ENCODE results near the gene ELK3. TPM values are rescaled to one million over a fixed set of nuclear protein-coding genes. Genes with fewer than 3 reads are reported as not detected.

The ELK3 gene
- total RNA-seq, 2 donors from 2014 or later: 68.8 to 71.2 TPM

- Mint-ChIP-seq H3K27me3 (no peaks in the 10 kb centered on the region), H3K36me3 (ENCODE audit: low read depth) (peaks cover 9% of the 10 kb centered on the region), H3K4me3 (peak overlapping the region; percentile 36), H3K27ac (peak overlapping the region; percentile 91), H3K4me1 (peaks cover 43% of the 10 kb centered on the region)
- H3K9me3 ChIP-seq (ENCODE audit: control insufficient read depth, low read length, poor library complexity, severe bottlenecking): no peaks in the 10 kb centered on the region
- no peak for ATAC-seq
- DNase-seq: no peak
Observed at GRCh38 chr12:96225044-96225855, 31.1 kb downstream of the ELK3 start.

- Mint-ChIP-seq H3K27me3 (no peaks in the 10 kb centered on the region), H3K36me3 (ENCODE audit: low read depth) (peaks cover 9% of the 10 kb centered on the region), H3K27ac (peak overlapping the region; percentile 91), H3K4me3 (peak overlapping the region; percentile 36), H3K4me1 (peaks cover 40% of the 10 kb centered on the region)
- ATAC-seq: no peak
- DNase-seq: no peak
- no peaks in the 10 kb centered on the region for H3K9me3 ChIP-seq (ENCODE audit: control insufficient read depth, low read length, poor library complexity, severe bottlenecking)
Observed at GRCh38 chr12:96225994-96226399, 31.8 kb downstream of the ELK3 start.

GRCh38 chr12:96226401-96226800, 32.2 kb downstream of the ELK3 start:
- DNase-seq (no peak), ATAC-seq (no peak)
- Mint-ChIP-seq H3K36me3 (ENCODE audit: low read depth) (peaks cover 9% of the 10 kb centered on the region), H3K4me1 (peaks cover 37% of the 10 kb centered on the region), H3K27ac (peak overlapping the region; percentile 91), H3K4me3 (peak overlapping the region; percentile 64), H3K27me3 (no peaks in the 10 kb centered on the region)
- no peaks in the 10 kb centered on the region for H3K9me3 ChIP-seq (ENCODE audit: control insufficient read depth, low read length, poor library complexity, severe bottlenecking)

GRCh38 chr12:96226801-96227348, 32.7 kb downstream of the ELK3 start:
- peak overlapping the region; percentile 64 for H3K4me3 Mint-ChIP-seq
- peaks cover 40% of the 10 kb centered on the region for H3K4me1 Mint-ChIP-seq
- no peak for DNase-seq
- peaks cover 11% of the 10 kb centered on the region for H3K36me3 Mint-ChIP-seq (ENCODE audit: low read depth)
- peak overlapping the region; percentile 91 for H3K27ac Mint-ChIP-seq
- no peak for ATAC-seq
- no peaks in the 10 kb centered on the region for H3K27me3 Mint-ChIP-seq
- no peaks in the 10 kb centered on the region for H3K9me3 ChIP-seq (ENCODE audit: control insufficient read depth, low read length, poor library complexity, severe bottlenecking)

GRCh38 chr12:96227365-96228106, 33.4 kb downstream of the ELK3 start:
- H3K4me3 Mint-ChIP-seq: no peak overlapping the region
- no peak for DNase-seq
- peak overlapping the region; percentile 91 for H3K27ac Mint-ChIP-seq
- H3K9me3 ChIP-seq (ENCODE audit: control insufficient read depth, low read length, poor library complexity, severe bottlenecking): no peaks in the 10 kb centered on the region
- no peaks in the 10 kb centered on the region for H3K27me3 Mint-ChIP-seq
- peaks cover 12% of the 10 kb centered on the region for H3K36me3 Mint-ChIP-seq (ENCODE audit: low read depth)
- H3K4me1 Mint-ChIP-seq: peaks cover 40% of the 10 kb centered on the region
- ATAC-seq: no peak

GRCh38 chr12:96228566-96229248, 34.5 kb downstream of the ELK3 start:
- H3K36me3 Mint-ChIP-seq (ENCODE audit: low read depth): peaks cover 12% of the 10 kb centered on the region
- peak overlapping the region; percentile 91 for H3K27ac Mint-ChIP-seq

GRCh38 chr12:96230646-96231045, 36.5 kb downstream of the ELK3 start:
- no peaks in the 10 kb centered on the region for H3K9me3 ChIP-seq (ENCODE audit: control insufficient read depth, low read length, poor library complexity, severe bottlenecking)
- no peak overlapping the region for H3K4me3 Mint-ChIP-seq
- peak overlapping the region; percentile 91 for H3K27ac Mint-ChIP-seq
- no peaks in the 10 kb centered on the region for H3K27me3 Mint-ChIP-seq
- H3K36me3 Mint-ChIP-seq (ENCODE audit: low read depth): peaks cover 15% of the 10 kb centered on the region
- no peak for ATAC-seq
- no peak for DNase-seq
- H3K4me1 Mint-ChIP-seq: peaks cover 36% of the 10 kb centered on the region

More at GRCh38 chr12:96228566-96229248, 34.5 kb downstream of the ELK3 start:
- Mint-ChIP-seq H3K4me1 (peaks cover 31% of the 10 kb centered on the region), H3K4me3 (no peak overlapping the region), H3K27me3 (no peaks in the 10 kb centered on the region)
- no peak for DNase-seq
- ATAC-seq: no peak
- no peaks in the 10 kb centered on the region for H3K9me3 ChIP-seq (ENCODE audit: control insufficient read depth, low read length, poor library complexity, severe bottlenecking)

GRCh38 chr12:96233168-96233567, 39.0 kb downstream of the ELK3 start:
- ATAC-seq: no peak
- Mint-ChIP-seq H3K27ac (no peak overlapping the region), H3K4me3 (no peak overlapping the region), H3K27me3 (no peaks in the 10 kb centered on the region), H3K4me1 (peaks cover 42% of the 10 kb centered on the region), H3K36me3 (ENCODE audit: low read depth) (peaks cover 10% of the 10 kb centered on the region)
- no peaks in the 10 kb centered on the region for H3K9me3 ChIP-seq (ENCODE audit: control insufficient read depth, low read length, poor library complexity, severe bottlenecking)
- DNase-seq: no peak

GRCh38 chr12:96233939-96234461, 39.8 kb downstream of the ELK3 start:
- no peak for ATAC-seq
- H3K4me1 Mint-ChIP-seq: peaks cover 45% of the 10 kb centered on the region
- DNase-seq: no peak
- no peaks in the 10 kb centered on the region for H3K27me3 Mint-ChIP-seq
- H3K4me3 Mint-ChIP-seq: no peak overlapping the region
- H3K36me3 Mint-ChIP-seq (ENCODE audit: low read depth): peaks cover 10% of the 10 kb centered on the region
- H3K9me3 ChIP-seq (ENCODE audit: control insufficient read depth, low read length, poor library complexity, severe bottlenecking): no peaks in the 10 kb centered on the region
- no peak overlapping the region for H3K27ac Mint-ChIP-seq

GRCh38 chr12:96234591-96235483, 40.7 kb downstream of the ELK3 start:
- Mint-ChIP-seq H3K4me1 (peaks cover 50% of the 10 kb centered on the region), H3K27ac (no peak overlapping the region), H3K4me3 (peak overlapping the region; percentile 83)

GRCh38 chr12:96235484-96235826, 41.3 kb downstream of the ELK3 start:
- Mint-ChIP-seq H3K4me3 (peak overlapping the region; percentile 83), H3K4me1 (peaks cover 56% of the 10 kb centered on the region), H3K27ac (no peak overlapping the region), H3K27me3 (no peaks in the 10 kb centered on the region), H3K36me3 (ENCODE audit: low read depth) (peaks cover 10% of the 10 kb centered on the region)
- no peaks in the 10 kb centered on the region for H3K9me3 ChIP-seq (ENCODE audit: control insufficient read depth, low read length, poor library complexity, severe bottlenecking)
- DNase-seq: no peak
- no peak for ATAC-seq

More at GRCh38 chr12:96234591-96235483, 40.7 kb downstream of the ELK3 start:
- ATAC-seq (no peak), DNase-seq (no peak)
- H3K36me3 Mint-ChIP-seq (ENCODE audit: low read depth): peaks cover 10% of the 10 kb centered on the region
- no peaks in the 10 kb centered on the region for H3K9me3 ChIP-seq (ENCODE audit: control insufficient read depth, low read length, poor library complexity, severe bottlenecking)
- no peaks in the 10 kb centered on the region for H3K27me3 Mint-ChIP-seq

GRCh38 chr12:96236221-96236822, 42.1 kb downstream of the ELK3 start:
- DNase-seq: peak in 1 of 3 donors; percentile 30

More at GRCh38 chr12:96236221-96236822, 42.1 kb downstream of the ELK3 start:
- H3K36me3 Mint-ChIP-seq (ENCODE audit: low read depth): peaks cover 10% of the 10 kb centered on the region
- H3K4me1 Mint-ChIP-seq: peaks cover 62% of the 10 kb centered on the region
- no peaks in the 10 kb centered on the region for H3K27me3 Mint-ChIP-seq
- ATAC-seq: peak; percentile 68
- peak overlapping the region; percentile 63 for H3K4me3 Mint-ChIP-seq
- no peaks in the 10 kb centered on the region for H3K9me3 ChIP-seq (ENCODE audit: control insufficient read depth, low read length, poor library complexity, severe bottlenecking)
- no peak overlapping the region for H3K27ac Mint-ChIP-seq
